Measurements from ENCODE around the gene CECR2. TPM values are rescaled to one million over a fixed set of nuclear protein-coding genes. Genes with fewer than 3 reads are reported as not detected.

The CECR2 gene
- total and polyA plus RNA-seq, 8 donors: 8.0 to 22.0 (median 17.1) TPM

DNA sequence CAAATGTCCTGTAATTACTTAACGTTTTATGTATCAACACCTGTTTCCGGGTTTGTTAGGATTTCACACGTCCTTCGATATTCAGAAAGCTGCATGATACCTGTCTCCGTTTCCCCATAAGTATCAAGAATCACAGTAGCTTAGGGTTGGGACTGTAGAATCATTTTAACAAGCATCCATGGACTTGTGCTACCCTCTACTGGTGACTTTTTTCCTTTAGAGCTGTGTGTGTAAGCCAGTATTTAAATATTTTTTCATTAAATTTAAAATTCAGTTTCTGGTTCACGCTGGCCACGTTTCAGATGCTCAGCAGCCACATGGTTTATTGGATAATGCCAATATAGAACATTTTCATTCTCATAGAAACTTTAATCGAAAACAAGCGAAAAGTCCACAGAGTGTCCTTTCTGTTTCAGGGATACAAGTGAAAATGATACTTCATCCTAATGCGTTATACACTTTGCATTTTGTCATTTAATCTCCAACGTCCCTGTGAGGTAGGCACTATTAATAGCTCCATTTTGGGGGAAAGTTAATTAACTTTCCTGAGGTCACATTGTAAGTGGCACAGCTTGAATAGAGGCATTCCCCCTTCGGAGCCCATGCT lies 132.5 kb downstream of the CECR2 start:
- Histone ChIP-seq H3K4me1 (no peaks in the 10 kb centered on the region), H3K27me3 (no peaks in the 10 kb centered on the region), H3K4me3 (no peak overlapping the region), H3K9me3 (no peaks in the 10 kb centered on the region), H3K36me3 (peaks cover 0 to 29% of the 10 kb centered on the region in 2 donors), H3K27ac (no peak overlapping the region)
- TF ChIP-seq, protein P1, sequence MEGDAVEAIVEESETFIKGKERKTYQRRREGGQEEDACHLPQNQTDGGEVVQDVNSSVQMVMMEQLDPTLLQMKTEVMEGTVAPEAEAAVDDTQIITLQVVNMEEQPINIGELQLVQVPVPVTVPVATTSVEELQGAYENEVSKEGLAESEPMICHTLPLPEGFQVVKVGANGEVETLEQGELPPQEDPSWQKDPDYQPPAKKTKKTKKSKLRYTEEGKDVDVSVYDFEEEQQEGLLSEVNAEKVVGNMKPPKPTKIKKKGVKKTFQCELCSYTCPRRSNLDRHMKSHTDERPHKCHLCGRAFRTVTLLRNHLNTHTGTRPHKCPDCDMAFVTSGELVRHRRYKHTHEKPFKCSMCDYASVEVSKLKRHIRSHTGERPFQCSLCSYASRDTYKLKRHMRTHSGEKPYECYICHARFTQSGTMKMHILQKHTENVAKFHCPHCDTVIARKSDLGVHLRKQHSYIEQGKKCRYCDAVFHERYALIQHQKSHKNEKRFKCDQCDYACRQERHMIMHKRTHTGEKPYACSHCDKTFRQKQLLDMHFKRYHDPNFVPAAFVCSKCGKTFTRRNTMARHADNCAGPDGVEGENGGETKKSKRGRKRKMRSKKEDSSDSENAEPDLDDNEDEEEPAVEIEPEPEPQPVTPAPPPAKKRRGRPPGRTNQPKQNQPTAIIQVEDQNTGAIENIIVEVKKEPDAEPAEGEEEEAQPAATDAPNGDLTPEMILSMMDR (IDR thresholded peaks at IDR 0.05): peak; percentile 57 to 65
- peak; percentile 94 for ATAC-seq
- peak in 2 of 4 donors; percentile 56 to 75 for DNase-seq
- intact Hi-C loops (cut with DNase I): loop anchor here in 1 of 2 donors (10.0 kb wide), 1 partner anchor 407 kb away; no protein-coding TSS in a partner anchor

DNA sequence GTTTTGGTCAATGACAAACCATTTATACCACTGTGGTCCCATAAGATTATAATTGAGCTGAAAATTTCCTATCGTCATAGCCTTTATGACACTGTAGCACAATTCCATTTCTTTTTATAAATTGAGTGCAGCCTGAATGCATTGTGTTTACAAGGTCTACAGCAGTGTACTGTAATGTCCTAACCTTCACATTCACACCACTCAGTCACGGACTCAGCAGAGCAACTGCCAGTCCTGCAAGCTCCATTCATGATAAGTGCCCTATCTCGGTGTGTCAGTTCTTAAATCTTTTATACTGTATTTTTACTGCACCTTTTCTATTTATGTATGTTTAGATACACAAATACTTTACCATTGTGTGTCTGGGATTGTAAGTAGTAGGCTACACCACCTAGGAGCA lies 138.8 kb downstream of the CECR2 start:
- ATAC-seq (no peak), DNase-seq (no peak)
- H3K36me3 ChIP-seq: peaks cover 0 to 23% of the 10 kb centered on the region in 2 donors
- H3K27me3 ChIP-seq: no peaks in the 10 kb centered on the region
- intact Hi-C loops (cut with DNase I): loop anchor here in 1 of 2 donors (10.0 kb wide), 1 partner anchor 413 kb away; no protein-coding TSS in a partner anchor
- H3K9me3 ChIP-seq: no peaks in the 10 kb centered on the region
- TF ChIP-seq, protein P1 (IDR thresholded peaks at IDR 0.05): no peak
- H3K4me3 ChIP-seq: no peak overlapping the region
- no peak overlapping the region for H3K27ac ChIP-seq
- H3K4me1 ChIP-seq: no peaks in the 10 kb centered on the region

DNA sequence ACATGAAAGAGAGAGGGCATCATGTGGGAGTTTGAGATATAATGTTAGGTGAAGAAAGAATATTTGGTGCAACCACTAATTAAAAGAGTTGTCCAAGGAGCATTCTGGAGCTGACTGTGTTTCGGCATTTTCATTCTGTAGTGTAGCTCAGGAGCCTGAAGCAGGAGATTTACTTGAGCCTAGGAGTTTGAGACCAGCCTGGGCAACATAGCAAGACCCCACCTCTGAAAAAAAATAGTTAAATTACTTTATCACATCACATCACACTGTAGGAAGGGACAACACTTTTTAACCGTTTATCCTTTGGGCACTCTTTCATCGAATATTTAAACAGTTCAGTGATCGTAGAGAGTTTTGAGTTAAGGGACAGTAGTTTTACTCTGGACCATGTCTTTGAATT lies 143.7 kb downstream of the CECR2 start:
- no peak overlapping the region for H3K4me3 ChIP-seq
- ATAC-seq: no peak
- H3K36me3 ChIP-seq: no peaks in the 10 kb centered on the region
- H3K27ac ChIP-seq: no peak overlapping the region
- no peak for DNase-seq
- intact Hi-C loops (cut with DNase I): no loop called here
- no peaks in the 10 kb centered on the region for H3K4me1 ChIP-seq
- TF ChIP-seq, protein P1 (IDR thresholded peaks at IDR 0.05): no peak
- H3K9me3 ChIP-seq: no peaks in the 10 kb centered on the region
- no peaks in the 10 kb centered on the region for H3K27me3 ChIP-seq

DNA sequence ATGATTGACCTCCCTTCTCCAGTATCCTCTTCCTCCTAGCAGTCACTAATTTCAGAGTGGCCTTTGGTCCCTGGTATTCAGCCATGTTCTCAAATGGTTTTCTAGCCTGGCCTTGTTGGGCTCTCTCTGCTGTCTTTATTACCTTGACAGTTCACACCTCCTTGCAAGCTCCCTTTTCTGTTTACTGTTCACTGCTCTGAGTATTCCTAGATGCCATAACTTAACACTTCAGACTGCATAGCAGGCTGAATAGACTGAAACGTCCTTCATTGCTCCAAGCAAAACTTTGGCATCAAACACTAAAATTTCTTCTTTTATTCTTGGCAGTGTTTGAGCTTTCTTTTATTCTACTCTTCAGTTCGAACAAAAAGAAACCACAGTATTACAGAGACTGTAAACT lies 144.4 kb downstream of the CECR2 start:
- Histone ChIP-seq H3K4me3 (no peak overlapping the region), H3K36me3 (no peaks in the 10 kb centered on the region), H3K27ac (no peak overlapping the region), H3K9me3 (no peaks in the 10 kb centered on the region), H3K4me1 (no peaks in the 10 kb centered on the region), H3K27me3 (no peaks in the 10 kb centered on the region)
- TF ChIP-seq, protein P1 (IDR thresholded peaks at IDR 0.05): no peak
- no peak for DNase-seq
- no peak for ATAC-seq
- intact Hi-C loops (cut with DNase I): no loop called here

DNA sequence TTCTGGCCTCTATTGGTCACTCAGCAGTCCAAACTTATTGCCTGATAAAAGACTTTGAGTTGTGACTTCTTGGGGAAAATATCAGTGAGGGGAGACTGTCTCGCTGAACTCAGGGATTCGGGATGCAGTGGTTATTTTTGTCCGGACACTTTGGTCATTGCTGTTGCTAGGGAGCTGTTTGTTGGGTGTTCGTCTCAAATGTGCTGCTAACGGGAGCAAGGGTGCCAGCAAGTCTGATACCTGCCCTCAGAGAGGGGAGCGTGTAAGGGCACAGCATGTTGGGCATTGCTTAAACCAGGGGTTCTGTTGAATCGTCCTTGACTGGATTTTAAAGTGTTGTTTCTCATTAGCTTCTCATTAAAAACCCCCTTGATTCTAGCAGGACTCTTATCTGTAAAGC lies 144.8 kb downstream of the CECR2 start:
- H3K4me3 ChIP-seq: no peak overlapping the region
- H3K36me3 ChIP-seq: no peaks in the 10 kb centered on the region
- no peak overlapping the region for H3K27ac ChIP-seq
- H3K9me3 ChIP-seq: no peaks in the 10 kb centered on the region
- intact Hi-C loops (cut with DNase I): no loop called here
- TF ChIP-seq, protein P1 (IDR thresholded peaks at IDR 0.05): no peak
- no peaks in the 10 kb centered on the region for H3K4me1 ChIP-seq
- no peak for ATAC-seq
- no peaks in the 10 kb centered on the region for H3K27me3 ChIP-seq
- DNase-seq: no peak

All from left lung (tissue), 10 donors.